Lower lobe of right lung (tissue), 2 donors: Measurements from ENCODE around the gene TRIM65. TPM values are rescaled to one million over a fixed set of nuclear protein-coding genes. Genes with fewer than 3 reads are reported as not detected.

Experiments used
- ATAC-seq, 2 donors: fragments of 200-7000 bp; cut with Tn5 transposase; one replicate each; pipeline ENCODE4 v1.9.1; 2020 to 2022; ENCODE audit warnings: mild to moderate bottlenecking in 2 of 2, moderate library complexity in 2 of 2
- DNase-seq: peaks from one replicate; pipeline ENCODE4 v3.0.0-alpha.2; 2020
- H3K27ac ChIP-seq: fragments of 200-600 bp; one replicate; pipeline ENCODE4 v1.8.0; 2022
- H3K27me3 ChIP-seq: fragments of 200-600 bp; one replicate; pipeline ENCODE4 v1.8.0; 2022; ENCODE audit warnings: low read depth
- H3K36me3 ChIP-seq: fragments of 200-600 bp; one replicate; pipeline ENCODE4 v1.8.0; 2022; ENCODE audit warnings: mild to moderate bottlenecking
- H3K4me1 ChIP-seq: fragments of 200-600 bp; one replicate; pipeline ENCODE4 v1.8.0; 2022
- H3K4me3 ChIP-seq: fragments of 200-600 bp; one replicate; pipeline ENCODE4 v1.8.0; 2022; ENCODE audit warnings: mild to moderate bottlenecking
- H3K9me3 ChIP-seq: fragments of 200-600 bp; one replicate; pipeline ENCODE4 v1.8.0; 2022
- intact Hi-C: fragments of 100-400 bp; cut with DNase I; formaldehyde crosslinking; loops from one replicate; pipeline ENCODE4 v1.11.0; 2022
- total RNA-seq: library from RNA; stranded (reverse); fragmentation: NEBNext Ultra II Directional; extraction: Animal tissue kit (Norgen Biotek cat#: 25700); gene quantifications from one replicate; pipeline ENCODE4 v1.2.1, GENCODE V29; 2021
- TF ChIP-seq, protein P1 (sequence below): fragments of 200-600 bp; IDR thresholded peaks from one replicate; pipeline ENCODE4 v1.8.0; 2022; ENCODE audit warnings: antibody characterized with exemption, mild to moderate bottlenecking
- donor health status: DM: no; HTN: yes; CAD: no; lungs with severe emphysema.

TRIM65 gene
- total RNA-seq, 1 donor from 2014 or later: 32.4 TPM

DNA sequence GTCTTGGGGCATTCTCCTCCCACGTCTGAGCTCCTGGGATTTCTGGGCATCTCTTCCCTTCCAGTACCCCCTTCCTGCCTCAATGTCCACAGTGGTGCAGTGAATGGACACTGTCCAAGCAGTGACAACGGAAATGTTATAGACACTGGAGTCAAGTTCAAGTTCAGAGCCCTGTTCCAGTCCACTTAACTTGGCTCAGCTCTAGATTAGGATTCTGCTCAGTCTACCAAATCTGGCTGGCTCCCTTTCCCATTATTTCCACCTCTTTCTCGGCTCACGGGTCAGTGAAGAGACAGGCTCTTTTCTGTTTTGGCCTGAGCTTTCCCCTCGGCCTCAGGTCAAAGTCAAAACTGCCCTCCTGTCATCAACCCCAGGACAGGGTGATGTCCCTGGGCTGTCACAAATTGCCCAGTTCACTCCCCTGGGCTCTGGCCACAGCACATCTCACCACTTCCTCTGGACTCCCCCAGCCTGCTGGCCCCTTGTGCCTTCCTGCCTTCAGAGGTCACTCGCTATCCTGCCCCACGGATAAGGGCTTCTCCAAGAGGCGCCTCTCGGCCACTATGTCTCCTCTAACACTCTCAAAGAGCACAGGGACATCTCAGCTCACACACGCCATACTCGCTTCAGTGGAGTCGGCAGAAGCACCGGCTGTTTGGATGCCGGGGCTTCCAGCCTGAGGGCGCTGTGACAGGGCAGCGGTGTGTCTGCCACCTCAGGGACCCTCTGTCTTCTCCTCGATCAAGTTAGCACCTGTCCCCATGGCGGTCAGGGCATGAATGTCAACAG lies 25.6 kb upstream of the TRIM65 start:
- Histone ChIP-seq H3K27me3 (no peaks in the 10 kb centered on the region), H3K27ac (no peak overlapping the region), H3K4me3 (no peak overlapping the region), H3K36me3 (peaks cover 13% of the 10 kb centered on the region), H3K9me3 (no peaks in the 10 kb centered on the region), H3K4me1 (peaks cover 5% of the 10 kb centered on the region)
- intact Hi-C loops: no loop called here
- DNase-seq (peak; percentile 35), ATAC-seq (no peak)
- TF ChIP-seq, protein P1, sequence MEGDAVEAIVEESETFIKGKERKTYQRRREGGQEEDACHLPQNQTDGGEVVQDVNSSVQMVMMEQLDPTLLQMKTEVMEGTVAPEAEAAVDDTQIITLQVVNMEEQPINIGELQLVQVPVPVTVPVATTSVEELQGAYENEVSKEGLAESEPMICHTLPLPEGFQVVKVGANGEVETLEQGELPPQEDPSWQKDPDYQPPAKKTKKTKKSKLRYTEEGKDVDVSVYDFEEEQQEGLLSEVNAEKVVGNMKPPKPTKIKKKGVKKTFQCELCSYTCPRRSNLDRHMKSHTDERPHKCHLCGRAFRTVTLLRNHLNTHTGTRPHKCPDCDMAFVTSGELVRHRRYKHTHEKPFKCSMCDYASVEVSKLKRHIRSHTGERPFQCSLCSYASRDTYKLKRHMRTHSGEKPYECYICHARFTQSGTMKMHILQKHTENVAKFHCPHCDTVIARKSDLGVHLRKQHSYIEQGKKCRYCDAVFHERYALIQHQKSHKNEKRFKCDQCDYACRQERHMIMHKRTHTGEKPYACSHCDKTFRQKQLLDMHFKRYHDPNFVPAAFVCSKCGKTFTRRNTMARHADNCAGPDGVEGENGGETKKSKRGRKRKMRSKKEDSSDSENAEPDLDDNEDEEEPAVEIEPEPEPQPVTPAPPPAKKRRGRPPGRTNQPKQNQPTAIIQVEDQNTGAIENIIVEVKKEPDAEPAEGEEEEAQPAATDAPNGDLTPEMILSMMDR: no peak

DNA sequence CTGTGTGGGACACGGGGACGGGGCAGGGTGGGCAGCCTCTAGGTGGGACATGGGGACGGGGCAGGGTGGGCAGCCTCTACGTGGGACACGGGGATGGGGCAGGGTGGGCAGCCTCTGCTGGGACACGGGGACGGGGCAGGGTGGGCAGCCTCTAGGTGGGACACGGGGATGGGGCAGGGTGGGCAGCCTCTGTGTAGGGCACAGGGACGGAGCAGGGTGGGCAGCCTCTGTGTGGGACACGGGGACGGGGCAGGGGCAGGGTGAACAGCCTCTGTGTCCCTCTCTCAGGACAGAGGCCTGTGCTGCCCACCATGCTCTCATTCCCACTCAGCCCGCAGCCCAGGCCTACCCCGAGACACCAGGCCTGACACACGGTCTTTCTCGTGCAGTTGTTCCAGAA lies 24.8 kb upstream of the TRIM65 start:
- H3K4me3 ChIP-seq: no peak overlapping the region
- ATAC-seq: no peak
- intact Hi-C loops: no loop called here
- no peak overlapping the region for H3K27ac ChIP-seq
- TF ChIP-seq, protein P1: no peak
- no peaks in the 10 kb centered on the region for H3K27me3 ChIP-seq
- peaks cover 13% of the 10 kb centered on the region for H3K36me3 ChIP-seq
- H3K4me1 ChIP-seq: no peaks in the 10 kb centered on the region
- H3K9me3 ChIP-seq: no peaks in the 10 kb centered on the region
- no peak for DNase-seq

DNA sequence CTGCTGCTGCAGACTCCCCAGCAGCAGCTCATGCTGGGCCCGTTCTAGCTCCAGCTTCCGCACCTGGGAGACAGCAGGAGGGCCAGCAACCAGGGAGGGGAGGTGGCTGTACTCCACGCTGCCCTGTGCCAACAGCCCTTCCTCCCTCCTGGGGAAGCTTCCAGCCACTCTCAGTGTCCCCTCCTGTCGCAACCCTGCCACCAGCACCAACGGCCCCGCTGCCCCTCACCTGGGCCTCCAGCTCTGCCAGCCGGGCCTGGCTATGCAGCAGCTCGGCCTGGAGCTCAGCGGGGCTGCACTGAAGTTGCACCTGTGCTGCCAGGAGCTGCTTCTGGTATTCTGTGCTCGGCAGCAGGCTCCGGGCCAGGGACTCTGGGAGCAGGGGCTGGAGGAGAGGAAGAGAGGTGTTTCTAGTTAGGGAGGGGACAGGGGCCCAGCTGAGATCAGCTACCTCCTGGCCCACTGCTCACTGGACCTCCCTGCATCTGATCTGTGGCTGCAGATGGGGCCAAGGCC lies 23.4 kb upstream of the TRIM65 start:
- Histone ChIP-seq H3K9me3 (no peaks in the 10 kb centered on the region), H3K4me3 (no peak overlapping the region), H3K27me3 (no peaks in the 10 kb centered on the region), H3K4me1 (no peaks in the 10 kb centered on the region), H3K27ac (no peak overlapping the region), H3K36me3 (peaks cover 7% of the 10 kb centered on the region)
- DNase-seq (no peak), ATAC-seq (no peak)
- intact Hi-C loops: no loop called here
- TF ChIP-seq, protein P1: no peak

DNA sequence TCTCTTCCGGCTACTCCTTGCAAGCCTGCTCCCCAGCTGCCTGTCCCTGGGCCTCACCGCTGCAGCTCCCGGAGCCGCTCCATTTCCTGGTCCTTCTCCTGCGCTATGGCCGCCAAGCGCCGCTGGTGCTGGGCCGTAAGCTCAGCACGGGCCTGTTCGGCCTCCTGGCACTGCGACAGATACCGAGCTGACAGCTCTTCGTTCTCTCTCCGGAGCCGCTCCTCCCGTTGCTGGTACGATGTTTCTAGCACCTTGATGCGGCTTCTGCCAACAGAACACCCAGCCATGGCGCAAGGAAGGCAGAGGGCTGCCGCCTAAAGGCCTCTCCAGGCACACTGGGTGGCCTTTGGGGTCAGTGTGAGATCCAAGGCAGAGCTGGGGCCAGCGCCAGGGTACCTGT lies 22.9 kb upstream of the TRIM65 start:
- Histone ChIP-seq H3K4me1 (no peaks in the 10 kb centered on the region), H3K9me3 (no peaks in the 10 kb centered on the region), H3K36me3 (peaks cover 7% of the 10 kb centered on the region), H3K4me3 (no peak overlapping the region), H3K27ac (no peak overlapping the region), H3K27me3 (no peaks in the 10 kb centered on the region)
- intact Hi-C loops: no loop called here
- ATAC-seq (no peak), DNase-seq (no peak)
- TF ChIP-seq, protein P1: no peak

DNA sequence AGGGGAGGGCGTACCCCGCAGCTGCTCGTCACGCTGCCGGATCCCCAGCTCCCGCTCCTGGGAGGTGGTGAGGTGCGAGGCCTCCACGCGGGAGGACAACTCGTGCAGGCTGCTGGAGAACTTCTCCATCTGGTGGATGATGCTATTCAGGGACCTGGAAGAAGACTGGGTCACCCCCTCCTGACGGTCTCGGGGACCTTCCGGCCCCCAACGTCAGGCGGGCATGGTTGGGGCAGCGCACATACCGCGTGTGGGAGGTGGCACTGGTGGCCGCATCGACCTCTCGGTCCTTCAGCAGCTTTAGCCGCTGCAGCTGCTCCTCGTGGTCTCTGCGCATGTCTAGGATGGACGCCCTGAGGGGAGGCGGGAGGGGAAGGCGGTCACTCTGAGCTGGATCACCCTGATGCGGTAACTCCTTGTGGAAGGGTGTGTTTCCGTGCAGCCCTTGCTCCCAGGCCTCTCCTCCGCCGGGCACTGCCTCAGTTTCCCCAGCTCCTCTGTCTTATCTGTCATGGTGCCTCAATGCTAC lies 21.2 kb upstream of the TRIM65 start:
- peaks cover 13% of the 10 kb centered on the region for H3K36me3 ChIP-seq
- H3K4me3 ChIP-seq: no peak overlapping the region
- intact Hi-C loops: no loop called here
- no peak overlapping the region for H3K27ac ChIP-seq
- no peaks in the 10 kb centered on the region for H3K27me3 ChIP-seq
- H3K9me3 ChIP-seq: no peaks in the 10 kb centered on the region
- ATAC-seq (no peak), DNase-seq (no peak)
- H3K4me1 ChIP-seq: no peaks in the 10 kb centered on the region
- TF ChIP-seq, protein P1: no peak
